Stimulated activated CD8-positive, alpha-beta memory T cell treated with anti-CD3 and anti-CD28 coated beads, Interleukin-4, amount 100 ng/mL, for 1 hour (primary cell): ENCODE results near the gene SP3.

Experiments used
- DNase-seq, 2 donors: peaks; one replicate each; pipeline ENCODE4 v3.0.0-alpha.2; 2020; ENCODE audit warnings: low read depth in 2 of 2, low spot score in 1 of 2

Gene SP3

DNA sequence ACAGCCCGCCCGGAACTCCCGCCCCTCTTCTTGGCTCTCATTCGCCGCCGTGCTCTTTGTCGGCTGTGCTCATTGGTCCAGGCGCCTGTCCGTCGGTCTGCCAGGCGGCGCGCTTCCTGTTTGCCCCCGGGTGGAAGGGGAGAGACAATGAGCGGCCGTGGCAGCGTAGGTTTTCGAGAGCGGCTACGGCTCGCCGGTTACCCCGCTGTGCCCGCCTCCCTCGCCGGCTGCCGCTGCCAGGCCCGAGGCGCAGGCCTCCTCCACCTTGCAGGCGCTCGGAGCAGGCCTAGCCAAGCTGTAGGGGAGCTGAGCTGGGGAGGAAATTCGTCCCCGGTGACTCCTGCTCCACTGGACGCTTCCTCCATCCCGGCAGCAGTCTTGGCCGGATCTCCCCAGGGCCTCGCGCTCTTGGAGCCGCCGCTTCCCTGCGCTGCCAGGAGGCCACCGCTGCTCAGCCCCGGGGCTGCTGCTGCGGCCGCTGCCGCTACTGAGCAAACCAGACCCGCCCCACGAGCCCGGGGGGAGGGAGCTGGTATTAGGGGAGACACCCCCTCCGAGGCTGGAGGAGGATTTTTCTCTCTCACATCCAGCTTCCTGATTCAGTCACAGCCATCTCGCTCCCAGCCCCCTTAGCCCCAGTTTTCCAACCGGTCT is at the start of gene SP3:
Gene SP3 (minus strand): TSS at position 2 of the 654 bp plus-strand sequence. CDS start 202 bp downstream, outside the sequence.
- peak; percentile 85 to 90 for DNase-seq

GRCh38 chr2:174014699-174015070 is 49.5 kb upstream of the SP3 start:
- no peak for DNase-seq

DNA sequence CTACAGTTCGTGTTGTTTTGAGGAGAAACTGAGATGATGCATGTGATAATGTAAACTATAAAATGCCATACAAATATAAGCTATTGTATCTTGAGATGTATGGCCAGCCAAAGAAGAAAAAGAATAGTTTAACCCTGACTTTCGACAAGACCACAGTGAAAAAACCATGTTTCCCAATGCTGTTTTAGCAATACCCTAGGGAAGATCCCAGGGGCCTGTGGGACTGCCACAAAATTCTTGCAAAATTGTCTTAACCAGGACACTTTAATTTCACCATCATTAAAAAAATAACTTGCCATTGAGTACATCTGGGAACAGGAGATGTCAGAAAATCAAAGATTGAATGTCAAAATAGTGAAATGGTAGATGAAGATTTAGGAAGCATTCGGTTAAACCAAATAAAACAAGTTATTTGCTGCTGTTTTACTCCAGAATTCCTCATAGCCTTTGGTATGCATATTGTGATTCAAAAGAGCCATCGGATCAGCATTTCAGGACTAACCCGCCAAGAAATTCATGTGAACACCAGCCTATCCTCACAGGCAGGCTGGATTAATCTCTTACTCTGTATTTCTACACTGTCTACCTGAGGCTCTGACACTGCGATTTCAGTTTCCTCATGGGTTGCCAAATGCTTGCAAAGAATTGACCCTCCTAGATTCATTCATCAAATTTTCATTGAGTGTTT is 49.0 kb upstream of the SP3 start:
- DNase-seq, result no peak

DNA sequence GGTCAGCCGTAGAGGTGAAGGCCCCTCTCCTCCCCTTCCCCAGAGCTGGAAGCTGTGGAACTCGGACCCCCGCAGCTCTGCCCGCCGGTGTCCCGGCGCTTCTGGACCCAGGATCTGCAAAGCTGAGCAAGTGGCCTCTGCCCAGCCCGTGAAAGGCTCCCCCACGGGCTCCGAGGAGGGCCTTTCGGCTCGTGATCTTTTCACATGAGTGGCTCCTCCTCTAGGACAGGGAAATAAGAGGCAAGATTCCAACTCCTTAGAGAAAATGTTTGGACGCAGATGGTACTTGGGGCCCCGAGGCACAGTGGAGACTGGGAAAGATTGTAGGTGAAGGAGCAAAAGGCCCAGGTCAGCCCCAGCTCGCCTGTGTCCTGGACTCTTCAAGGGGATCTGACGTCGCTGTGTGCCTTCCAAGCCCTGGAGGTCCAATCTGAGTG is 48.2 kb upstream of the SP3 start:
- no peak for DNase-seq

DNA sequence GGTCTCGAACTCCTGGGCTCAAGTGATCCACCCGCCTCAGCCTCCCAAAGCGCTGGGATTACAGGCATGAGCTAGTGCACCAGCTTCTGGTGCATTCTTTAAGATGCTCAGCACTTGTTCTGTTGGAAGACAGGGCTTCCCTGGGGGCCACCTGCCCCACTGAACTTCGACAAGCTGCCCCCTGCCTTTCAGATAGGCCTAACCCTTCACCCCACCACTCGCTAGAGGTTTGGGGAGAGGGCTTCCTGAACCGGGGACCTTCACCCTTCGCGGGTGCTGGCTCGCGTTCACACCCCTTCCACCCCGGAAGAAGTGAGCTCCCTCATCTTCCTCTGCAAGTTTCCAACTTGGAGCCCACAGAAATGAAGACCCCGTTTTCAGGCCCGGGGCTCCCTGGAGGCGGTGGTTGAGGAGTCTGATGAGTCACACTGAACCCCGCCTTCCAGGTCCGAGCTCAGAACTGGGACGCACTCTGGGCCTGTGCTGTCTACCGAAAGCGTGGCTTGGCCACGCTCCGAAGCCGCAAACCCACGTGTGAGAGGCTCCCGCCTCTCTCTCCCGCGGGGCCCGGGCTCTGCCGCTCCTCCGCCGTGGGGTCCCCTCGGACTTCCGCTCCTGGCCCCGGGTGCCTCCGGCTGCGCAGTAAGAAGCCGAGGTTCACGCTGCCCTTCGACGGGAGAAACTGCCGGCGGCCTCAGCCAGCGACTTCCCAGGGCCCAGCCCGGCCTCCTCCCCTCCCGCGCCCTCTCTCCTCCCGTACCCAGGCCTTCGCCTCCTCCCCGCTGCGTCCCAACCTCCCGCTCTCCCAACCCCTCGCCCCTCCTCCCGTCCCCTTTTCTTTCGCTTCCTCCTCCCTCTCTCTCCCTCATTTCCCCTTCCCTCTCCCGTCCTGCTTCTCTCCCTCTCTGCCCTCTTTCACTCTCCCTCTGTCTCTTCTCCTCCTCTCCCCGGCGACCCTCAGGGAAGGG is 47.5 kb upstream of the SP3 start:
- DNase-seq, result peak; percentile 8 to 13

DNA sequence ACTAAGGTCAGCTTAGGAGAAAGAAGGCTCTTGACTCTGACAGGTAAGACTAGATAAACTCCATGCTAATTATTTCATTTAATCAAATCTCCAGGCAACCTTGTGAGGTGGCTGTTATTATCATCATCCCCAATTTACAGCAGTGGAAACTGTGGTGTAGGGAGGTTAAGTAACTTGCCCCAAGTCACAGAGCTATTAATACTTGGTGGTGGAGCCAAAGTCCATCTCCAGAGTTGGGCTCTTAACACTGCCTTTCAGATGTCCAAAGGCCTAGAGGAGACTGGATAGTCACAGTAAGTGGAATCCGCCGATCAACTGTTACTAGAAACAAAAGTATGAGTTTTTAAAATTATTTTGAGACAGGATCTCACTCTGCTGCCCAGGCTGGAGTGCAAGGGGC is 46.6 kb upstream of the SP3 start:
- DNase-seq, result no peak

DNA sequence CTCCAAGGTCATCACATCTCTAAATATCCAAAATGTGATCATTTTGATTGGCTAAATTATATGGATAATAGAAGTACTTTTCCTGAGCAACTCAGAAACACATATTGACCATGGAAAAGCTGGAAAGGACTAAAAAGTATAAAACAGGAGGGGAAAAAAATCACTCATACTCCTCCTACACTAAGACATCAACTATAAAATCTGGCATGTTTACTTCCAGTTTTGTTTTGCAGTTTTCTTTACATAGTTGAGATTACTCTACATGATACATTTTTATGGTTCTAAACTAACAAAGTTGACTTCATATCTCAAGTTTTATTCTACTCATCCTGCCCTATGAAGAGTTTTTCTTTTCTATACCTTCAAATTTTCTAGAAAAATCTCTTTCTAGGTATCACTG is 46.0 kb upstream of the SP3 start:
- DNase-seq, result no peak

DNA sequence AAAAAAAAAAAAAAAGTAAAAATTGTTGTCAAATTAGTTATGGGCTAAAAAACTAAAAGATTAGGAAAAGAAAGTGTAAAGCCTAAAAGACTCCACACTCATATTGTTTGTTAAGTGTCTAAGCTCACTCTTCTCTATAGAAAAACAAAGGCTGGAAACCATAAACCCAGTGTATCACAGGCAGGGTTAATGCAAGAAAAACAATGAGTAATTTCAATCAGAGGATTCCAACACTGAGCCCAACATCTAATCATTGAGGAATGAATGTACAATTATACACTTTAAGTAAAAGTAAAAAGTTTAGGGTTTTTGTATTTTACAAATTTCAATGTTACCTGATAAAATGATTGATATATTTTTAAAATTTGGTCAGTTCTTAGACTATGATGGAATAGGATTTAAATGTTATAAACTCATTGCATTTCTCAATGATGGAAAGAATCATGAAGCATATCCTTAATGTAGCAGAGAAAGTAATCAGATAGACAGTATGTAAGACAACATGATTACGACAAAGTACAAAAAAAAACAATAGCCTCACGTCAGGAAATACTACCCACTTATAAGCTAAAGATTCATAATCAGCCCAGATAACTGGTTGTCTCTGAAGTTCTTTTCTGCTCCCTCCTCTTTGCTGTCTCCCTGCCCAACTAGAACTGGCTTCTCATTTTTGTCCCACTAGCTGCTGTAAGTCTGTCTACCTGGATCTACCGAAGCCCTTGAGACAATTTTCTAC is 44.5 kb upstream of the SP3 start:
- no peak for DNase-seq

DNA sequence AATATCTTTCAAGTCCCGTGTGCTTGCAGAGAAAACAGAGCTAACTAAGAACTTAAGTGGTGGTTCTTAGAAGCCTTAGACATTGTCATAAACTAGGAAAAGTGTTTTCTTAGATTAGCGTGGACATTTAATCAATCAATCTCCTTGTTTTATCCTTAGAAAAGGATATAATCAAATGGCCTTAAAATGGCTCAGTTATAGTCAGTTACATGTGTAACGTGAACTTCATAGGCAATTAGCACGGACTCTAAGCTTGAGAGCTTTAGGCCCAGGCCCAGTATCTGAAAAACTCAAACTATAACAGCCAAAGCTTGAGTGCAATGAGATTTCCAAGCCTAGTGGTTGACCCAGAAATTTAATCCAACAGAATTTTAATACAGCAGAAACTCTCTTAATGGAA is 43.5 kb upstream of the SP3 start:
- DNase-seq, result no peak

- no peak for DNase-seq
Observed at GRCh38 chr2:174007010-174007409, 41.8 kb upstream of the SP3 start.

GRCh38 chr2:174005801-174006419 is 40.7 kb upstream of the SP3 start:
- no peak for DNase-seq

DNA sequence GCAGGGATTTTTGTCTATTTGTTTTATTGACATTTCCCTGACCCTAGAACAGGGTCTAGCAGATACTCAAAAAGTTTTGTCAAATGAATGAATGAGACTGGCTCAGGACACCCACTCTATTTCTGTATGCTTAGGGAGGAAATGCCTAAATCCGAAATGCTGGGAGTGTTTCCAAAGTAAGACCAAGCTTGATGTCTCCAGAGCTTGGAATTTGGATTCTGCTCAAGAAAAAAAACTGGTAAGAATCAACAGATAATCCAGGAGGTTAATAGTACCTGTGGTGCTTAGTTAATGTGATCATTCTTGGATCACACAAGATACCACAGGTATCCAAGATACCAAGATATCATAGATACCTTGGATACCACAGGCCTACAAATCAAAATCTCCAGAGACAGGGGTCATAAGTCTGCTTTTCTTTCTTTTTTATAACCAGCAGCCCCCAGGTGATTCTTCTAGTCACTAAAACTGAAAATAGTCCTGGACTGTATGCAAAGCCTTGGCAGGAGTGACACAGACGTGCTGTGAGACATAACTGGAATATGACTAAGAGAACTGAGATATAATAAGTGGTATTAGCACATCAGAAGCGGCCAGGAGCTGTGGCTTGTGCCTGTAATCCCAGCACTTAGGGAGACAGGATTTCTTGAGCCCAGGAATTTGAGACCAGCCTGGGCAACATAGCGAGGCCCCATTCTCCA is 39.9 kb upstream of the SP3 start:
- DNase-seq, result no peak

DNA sequence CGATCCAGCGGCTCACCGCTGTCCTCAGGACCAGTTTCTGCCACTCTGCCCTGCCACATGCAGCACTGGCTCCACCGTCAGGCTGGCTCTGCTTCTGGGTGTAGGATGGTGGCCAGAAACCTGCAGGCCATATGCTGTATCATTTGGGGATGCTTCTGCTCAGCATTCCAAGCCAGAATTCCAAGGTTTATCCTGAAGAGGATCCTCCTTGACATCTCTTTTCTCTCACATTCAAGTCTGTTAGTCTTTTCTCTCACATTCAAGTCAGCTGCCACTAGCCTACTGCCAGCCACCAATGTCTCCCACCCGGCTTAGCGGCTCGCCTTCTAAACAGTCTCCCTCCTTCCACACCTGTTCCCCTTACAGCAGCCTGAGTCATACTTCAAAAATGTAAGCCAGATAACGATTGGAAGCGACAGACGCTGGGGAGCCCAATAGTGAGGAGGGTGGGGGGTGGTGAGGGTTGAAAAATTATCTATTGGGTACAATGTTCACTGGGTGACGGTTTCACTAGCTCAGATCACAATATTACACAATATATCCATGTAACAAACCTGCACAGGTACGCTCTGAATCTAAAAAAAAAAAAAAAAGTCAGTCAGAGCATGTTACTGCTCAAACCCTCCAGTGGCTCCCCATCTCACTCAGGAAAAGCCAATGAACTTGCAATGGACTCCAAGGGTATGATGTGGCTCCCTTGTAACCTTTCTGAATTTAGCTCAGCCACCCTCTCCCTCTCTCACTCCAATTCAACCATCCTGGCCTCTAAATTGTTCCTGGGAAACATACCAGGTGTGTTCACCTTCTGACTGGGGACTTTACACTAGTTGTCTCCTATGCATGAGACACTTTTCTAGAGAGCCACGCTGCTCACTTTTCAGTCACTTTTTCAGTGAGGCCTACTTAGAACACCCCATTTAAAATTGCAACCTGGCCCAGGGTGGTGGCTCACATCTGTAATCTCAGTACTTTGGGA is 38.8 kb upstream of the SP3 start:
- DNase-seq, result no peak

GRCh38 chr2:174002679-174003078 is 37.5 kb upstream of the SP3 start:
- no peak for DNase-seq

DNA sequence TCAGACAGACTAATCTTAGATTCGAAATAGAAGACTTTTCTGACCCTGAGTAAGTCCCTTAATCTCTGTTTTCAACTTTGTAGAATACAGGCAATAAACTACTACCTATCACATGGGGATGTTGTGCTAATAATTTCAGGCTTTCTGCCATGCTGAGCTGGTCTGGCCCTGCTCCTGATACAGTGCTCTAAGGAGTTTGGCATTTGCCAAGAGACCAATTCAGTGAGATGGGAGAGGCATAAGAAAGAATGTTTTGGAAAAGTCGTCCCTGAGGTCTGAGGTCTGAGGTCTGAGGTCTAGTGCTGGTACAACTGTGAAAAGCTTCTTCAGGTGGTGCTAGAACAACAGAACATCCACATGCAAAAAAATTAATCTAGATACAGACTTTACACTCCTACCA is 35.9 kb upstream of the SP3 start:
- DNase-seq, result no peak

GRCh38 chr2:173999724-174000123 is 34.6 kb upstream of the SP3 start:
- DNase-seq, result no peak

DNA sequence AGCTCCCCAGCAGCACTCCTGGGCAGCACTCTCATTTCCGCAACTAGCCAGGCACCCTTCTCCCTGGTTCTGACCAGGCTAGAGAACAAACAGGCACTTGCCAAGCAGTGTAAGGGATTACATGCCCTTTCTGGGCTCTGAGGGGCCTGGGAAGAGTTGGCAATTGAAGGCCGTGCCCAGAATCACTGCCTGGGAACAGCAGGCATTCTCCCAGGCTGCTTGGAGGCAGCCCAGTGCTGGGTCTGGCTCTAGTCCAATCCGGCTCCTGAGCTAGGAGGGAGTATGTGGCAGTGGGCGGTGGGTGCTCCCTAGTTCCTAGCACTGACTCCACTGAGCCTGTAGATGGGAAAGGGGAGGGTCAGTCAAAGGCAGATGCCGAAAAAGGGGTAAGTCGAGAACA is 34.1 kb upstream of the SP3 start:
- no peak for DNase-seq

DNA sequence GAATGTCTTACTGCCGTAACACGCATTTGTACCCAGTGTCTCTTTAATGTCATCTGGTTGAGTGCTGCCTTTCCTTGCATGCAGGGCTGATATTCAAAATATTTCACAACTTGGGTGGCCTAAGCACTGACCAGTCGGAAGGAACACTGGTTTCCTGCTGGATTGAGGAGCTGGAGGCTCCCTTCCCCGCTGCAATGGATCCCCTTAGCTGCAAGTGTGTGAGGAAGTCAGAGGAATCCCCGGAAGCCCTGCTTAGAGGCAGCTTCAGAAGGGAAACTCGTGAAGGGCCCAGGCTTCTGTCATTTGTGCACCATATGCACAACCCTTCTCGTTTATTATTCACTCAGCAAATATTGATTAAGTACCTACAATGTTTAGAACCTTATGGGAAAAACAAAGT is 33.2 kb upstream of the SP3 start:
- DNase-seq, result no peak

DNA sequence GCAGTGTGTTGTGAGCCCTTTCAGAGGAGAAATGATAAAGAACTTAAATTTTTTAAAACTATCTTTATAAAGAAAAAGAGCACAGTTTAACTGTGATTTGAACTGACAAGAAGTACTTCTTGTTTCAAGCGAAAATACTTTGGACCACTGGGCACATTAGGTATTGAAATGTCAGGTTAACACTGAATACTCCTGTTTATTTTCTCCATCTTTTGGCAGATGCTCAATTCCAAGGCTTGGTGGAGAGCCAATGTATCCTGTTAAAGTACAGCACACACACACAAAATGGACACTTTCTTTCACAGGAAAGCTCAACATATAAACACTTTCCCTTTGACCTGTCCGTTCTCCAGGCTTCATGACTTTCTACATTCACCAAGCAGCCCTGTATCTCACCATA is 32.6 kb upstream of the SP3 start:
- no peak for DNase-seq
